Activated CD4-positive, alpha-beta memory T cell treated with anti-CD3 and anti-CD28 coated beads, Interleukin-2, amount 10 ng/mL, durations not matched to agents 7 days and 5 days (primary cell): Measurements from ENCODE around the gene CERK. TPM values are rescaled to one million over a fixed set of nuclear protein-coding genes. Genes with fewer than 3 reads are reported as not detected.

ENCODE experiments used
- CTCF ChIA-PET: fragments of 350-600 bp; sonication (Branson Sonifier 250); formaldehyde crosslinking; loops from one replicate; lab custom pipeline; 2021; ENCODE audit warnings: antibody characterized with exemption, inconsistent platforms; lab: Charles Lee
- POLR2A ChIA-PET: fragments of 350-600 bp; sonication (Branson Sonifier 250); formaldehyde crosslinking; loops from one replicate; lab custom pipeline; 2021; ENCODE audit warnings: antibody characterized with exemption; lab: Charles Lee
- DNase-seq: peaks from one replicate; pipeline ENCODE4 v3.0.0-alpha.2; 2020
- H3K27ac Mint-ChIP-seq: one replicate; pipeline ENCODE4 v1.8.0; 2021; ENCODE audit warnings: mild to moderate bottlenecking, mixed read lengths
- H3K27me3 Mint-ChIP-seq: one replicate; pipeline ENCODE4 v1.8.0; 2021; ENCODE audit warnings: mixed read lengths
- H3K36me3 Mint-ChIP-seq: one replicate; pipeline ENCODE4 v1.8.0; 2021; ENCODE audit warnings: low read depth, mixed read lengths
- H3K4me1 Mint-ChIP-seq: one replicate; pipeline ENCODE4 v1.8.0; 2021; ENCODE audit warnings: mixed read lengths
- H3K4me3 Mint-ChIP-seq: one replicate; pipeline ENCODE4 v1.8.0; 2021; ENCODE audit warnings: mild to moderate bottlenecking, mixed read lengths
- H3K9me3 Mint-ChIP-seq: one replicate; pipeline ENCODE4 v1.8.0; 2021; ENCODE audit warnings: mixed read lengths
- total RNA-seq, 2 experiments: library from RNA; stranded (reverse); gene quantifications; one replicate each; pipeline ENCODE4 v1.2.3, GENCODE V29; 2021

CERK gene
- total RNA-seq, 2 experiments from 2014 or later: 68.7 to 73.4 TPM

DNA sequence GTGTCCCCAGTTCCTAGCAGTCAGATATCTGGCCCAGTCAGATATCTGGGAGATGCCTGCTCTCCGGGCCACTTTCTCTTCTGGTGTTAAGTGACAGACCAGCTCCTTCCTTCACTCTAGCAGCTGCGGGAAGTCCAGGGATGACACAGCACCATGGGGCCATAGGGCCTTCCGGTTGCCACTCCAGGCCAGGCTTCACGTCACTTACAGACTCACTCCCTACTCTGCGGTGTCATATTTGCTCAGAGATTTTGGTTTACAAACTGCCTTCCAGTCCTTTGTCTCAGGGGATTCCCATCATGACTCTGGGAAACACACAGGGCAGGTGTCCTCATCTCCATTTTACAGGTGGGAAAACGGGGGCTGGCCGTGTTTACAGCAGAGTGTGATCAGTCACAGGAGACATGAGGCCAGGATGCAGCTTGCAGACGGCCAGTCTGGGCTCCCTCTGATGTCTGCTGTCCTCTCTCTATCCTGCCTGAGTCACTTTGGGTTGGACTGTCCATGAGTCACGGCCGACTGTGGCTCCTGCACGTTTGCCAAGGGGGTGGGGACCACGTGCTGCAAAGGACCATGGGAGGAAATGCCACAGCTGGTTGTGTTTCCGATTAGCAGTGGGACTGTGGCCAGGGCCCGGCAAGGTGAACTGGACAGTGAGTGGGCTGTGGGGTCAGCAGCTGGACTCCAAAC, 16.2 kb upstream of the CERK start:
- ChIA-PET POLR2A (no interaction called here), CTCF (no interaction called here)
- Mint-ChIP-seq H3K36me3 (peaks cover 5% of the 10 kb centered on the region), H3K9me3 (peaks cover 5% of the 10 kb centered on the region), H3K4me3 (no peak overlapping the region), H3K27me3 (no peaks in the 10 kb centered on the region), H3K4me1 (peaks cover 30% of the 10 kb centered on the region), H3K27ac (peak overlapping the region; percentile 56)
- peak; percentile 50 for DNase-seq

DNA sequence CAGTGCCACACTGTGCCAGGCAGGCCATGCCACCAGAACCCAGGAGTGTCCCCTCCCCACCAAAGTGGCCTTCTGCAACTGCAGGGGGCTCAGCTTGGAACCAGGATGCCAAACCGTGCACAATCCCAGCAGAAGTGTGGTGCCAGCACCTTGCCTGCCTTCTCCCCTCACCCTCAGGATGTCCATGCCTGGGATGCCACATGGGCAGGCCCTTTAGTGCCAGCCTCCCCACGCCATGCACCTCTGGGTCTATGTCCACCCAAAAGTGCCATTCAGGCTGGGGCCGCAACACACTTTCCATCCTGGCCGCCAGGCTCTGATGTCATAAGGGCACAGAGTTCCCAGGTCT, 15.7 kb upstream of the CERK start:
- Mint-ChIP-seq H3K4me1 (peaks cover 32% of the 10 kb centered on the region), H3K27ac (no peak overlapping the region), H3K4me3 (no peak overlapping the region), H3K27me3 (no peaks in the 10 kb centered on the region), H3K36me3 (peaks cover 5% of the 10 kb centered on the region), H3K9me3 (peaks cover 5% of the 10 kb centered on the region)
- ChIA-PET CTCF (no interaction called here), POLR2A (no interaction called here)
- DNase-seq: no peak

DNA sequence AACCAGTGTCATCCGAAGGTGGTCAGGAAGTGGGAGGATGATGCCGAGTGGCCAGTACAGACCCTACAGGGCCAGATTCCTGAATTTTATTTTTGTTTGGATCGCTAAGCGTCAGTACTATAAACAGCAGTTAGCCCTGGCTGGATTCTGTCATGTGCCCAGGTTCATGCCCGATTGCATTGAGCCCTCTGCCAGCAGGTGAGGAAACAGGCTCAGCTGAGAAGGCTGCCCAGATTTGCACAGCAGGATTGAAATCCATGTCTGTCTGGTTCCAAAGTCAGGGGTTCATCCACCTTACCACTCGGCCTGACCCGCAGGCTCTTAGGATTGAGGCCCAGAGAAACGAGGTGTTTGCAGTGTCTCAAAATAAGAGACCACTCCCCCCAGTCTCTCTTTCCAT, 15.3 kb upstream of the CERK start:
- ChIA-PET POLR2A (no interaction called here), CTCF (no interaction called here)
- Mint-ChIP-seq H3K4me3 (no peak overlapping the region), H3K27ac (no peak overlapping the region), H3K9me3 (peaks cover 5% of the 10 kb centered on the region), H3K36me3 (peaks cover 5% of the 10 kb centered on the region), H3K27me3 (no peaks in the 10 kb centered on the region), H3K4me1 (peaks cover 31% of the 10 kb centered on the region)
- no peak for DNase-seq

DNA sequence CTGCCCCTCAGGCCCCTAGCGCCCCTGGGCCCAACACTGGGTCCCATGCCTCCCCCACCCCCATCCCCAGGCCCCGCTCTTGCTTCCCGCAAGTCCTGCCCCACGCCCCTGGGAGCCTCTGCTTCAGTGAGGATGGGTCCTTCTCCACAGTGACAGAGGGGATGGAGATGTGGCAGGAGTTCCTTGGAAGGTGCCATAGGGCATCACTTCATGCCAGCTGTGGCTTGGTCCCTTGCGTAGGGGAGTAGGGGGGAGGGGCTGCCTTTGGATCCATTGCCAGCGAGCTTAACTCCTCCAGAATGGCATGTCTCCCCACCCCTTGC, 14.9 kb upstream of the CERK start:
- H3K27me3 Mint-ChIP-seq: no peaks in the 10 kb centered on the region
- H3K27ac Mint-ChIP-seq: no peak overlapping the region
- peaks cover 31% of the 10 kb centered on the region for H3K4me1 Mint-ChIP-seq
- ChIA-PET POLR2A (no interaction called here), CTCF (interaction anchor here (0.6 kb wide), 1 partner anchor 20 kb away, joined by 5 read pairs; no protein-coding TSS in a partner anchor)
- no peak for DNase-seq
- H3K36me3 Mint-ChIP-seq: peaks cover 5% of the 10 kb centered on the region
- H3K4me3 Mint-ChIP-seq: no peak overlapping the region
- peaks cover 5% of the 10 kb centered on the region for H3K9me3 Mint-ChIP-seq

DNA sequence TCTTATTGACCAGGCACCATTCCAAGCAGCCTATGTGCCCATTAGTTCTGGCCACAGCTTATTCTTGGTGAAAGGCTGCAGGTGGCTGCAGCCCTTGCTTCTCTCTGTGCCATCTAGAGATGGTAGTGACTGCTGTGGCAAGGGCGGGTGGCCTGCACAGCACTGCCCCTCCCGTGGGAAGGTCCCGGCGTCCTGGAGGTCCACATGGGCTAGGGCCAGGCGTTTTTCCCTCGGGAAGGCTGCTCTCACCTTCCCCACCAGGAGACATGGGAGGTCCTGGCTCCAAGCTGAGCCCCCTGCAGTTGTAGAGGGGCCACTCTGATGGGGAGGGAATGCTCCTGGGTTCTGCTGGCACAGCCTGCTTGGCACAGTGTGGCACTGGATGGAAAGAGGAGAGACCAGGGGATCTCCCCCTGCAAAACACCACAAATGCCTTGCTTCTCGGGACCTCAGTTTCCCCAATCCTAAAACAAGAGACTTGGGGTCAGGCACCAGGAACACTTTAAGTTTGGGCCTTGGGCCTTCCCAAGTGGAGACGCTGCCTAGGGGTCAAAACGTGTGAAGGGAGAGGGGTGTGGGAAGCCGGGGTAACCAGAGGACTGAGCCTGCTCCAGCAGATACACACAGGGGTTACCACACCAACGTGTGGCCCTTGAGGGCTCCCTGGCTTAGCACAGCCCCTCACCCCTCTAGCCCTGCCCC, 14.4 kb upstream of the CERK start:
- Mint-ChIP-seq H3K27me3 (no peaks in the 10 kb centered on the region), H3K4me1 (peaks cover 31% of the 10 kb centered on the region), H3K9me3 (peaks cover 5% of the 10 kb centered on the region), H3K4me3 (no peak overlapping the region), H3K36me3 (peaks cover 5% of the 10 kb centered on the region), H3K27ac (no peak overlapping the region)
- DNase-seq: no peak
- CTCF ChIA-PET: interaction anchor here (0.6 kb wide), 1 partner anchor 20 kb away, joined by 5 read pairs; no protein-coding TSS in a partner anchor
- POLR2A ChIA-PET: interaction anchor here (4.1 to 5.5 kb wide), 2 partner anchors 10 to 17 kb away, joined by 17 to 32 read pairs; partner anchors contain the start of gene TBC1D22A

GRCh38 chr22:46750863-46751443, 12.9 kb upstream of the CERK start:
- CTCF ChIA-PET: interaction anchor here (3.6 kb wide), 1 partner anchor 8 kb away, joined by 26 read pairs; no protein-coding TSS in a partner anchor
- POLR2A ChIA-PET: interaction anchor here (4.1 to 5.5 kb wide), 3 partner anchors 11 to 15 kb away, joined by 17 to 32 read pairs (median 21); partner anchors contain the start of gene TBC1D22A
- H3K9me3 Mint-ChIP-seq: no peaks in the 10 kb centered on the region
- no peak overlapping the region for H3K4me3 Mint-ChIP-seq
- no peaks in the 10 kb centered on the region for H3K36me3 Mint-ChIP-seq
- H3K27me3 Mint-ChIP-seq: no peaks in the 10 kb centered on the region
- no peak overlapping the region for H3K27ac Mint-ChIP-seq
- H3K4me1 Mint-ChIP-seq: peaks cover 27% of the 10 kb centered on the region
- DNase-seq: no peak

- H3K27ac Mint-ChIP-seq: peak overlapping the region; percentile 91
- no peaks in the 10 kb centered on the region for H3K9me3 Mint-ChIP-seq
- no peaks in the 10 kb centered on the region for H3K36me3 Mint-ChIP-seq
- ChIA-PET CTCF (interaction anchor here (1.2 to 3.6 kb wide), 2 partner anchors 8 to 12 kb away, joined by 4 to 26 read pairs; partner anchors contain the start of gene TBC1D22A), POLR2A (interaction anchor here (2.4 to 5.5 kb wide), 4 partner anchors 8 to 15 kb away, joined by 16 to 32 read pairs (median 19); partner anchors contain the start of gene TBC1D22A)
- H3K27me3 Mint-ChIP-seq: no peaks in the 10 kb centered on the region
- H3K4me1 Mint-ChIP-seq: peaks cover 27% of the 10 kb centered on the region
- no peak overlapping the region for H3K4me3 Mint-ChIP-seq
- DNase-seq: no peak
Observed at GRCh38 chr22:46750530-46750800, 12.4 kb upstream of the CERK start.

- peak overlapping the region; percentile 62 for H3K4me3 Mint-ChIP-seq
Observed at GRCh38 chr22:46749682-46750529, 11.9 kb upstream of the CERK start.

GRCh38 chr22:46748908-46749675, 11.0 kb upstream of the CERK start:
- ChIA-PET POLR2A (interaction anchor here (0.7 to 5.5 kb wide), 10 partner anchors 8 to 43 kb away, joined by 3 to 32 read pairs (median 7); partner anchors contain the start of gene TBC1D22A), CTCF (interaction anchor here (0.7 to 3.6 kb wide), 8 partner anchors 9 to 186 kb away, joined by 3 to 26 read pairs (median 6); partner anchors contain the start of gene TBC1D22A)
- Mint-ChIP-seq H3K9me3 (no peaks in the 10 kb centered on the region), H3K4me3 (peak overlapping the region; percentile 62), H3K4me1 (peaks cover 22% of the 10 kb centered on the region), H3K36me3 (no peaks in the 10 kb centered on the region), H3K27me3 (no peaks in the 10 kb centered on the region), H3K27ac (peak overlapping the region; percentile 91)
- DNase-seq: peak; percentile 68

More at GRCh38 chr22:46749682-46750529, 11.9 kb upstream of the CERK start:
- Mint-ChIP-seq H3K9me3 (no peaks in the 10 kb centered on the region), H3K27ac (peak overlapping the region; percentile 91), H3K4me1 (peaks cover 27% of the 10 kb centered on the region), H3K36me3 (no peaks in the 10 kb centered on the region), H3K27me3 (no peaks in the 10 kb centered on the region)
- CTCF ChIA-PET: interaction anchor here (0.8 to 3.6 kb wide), 7 partner anchors 9 to 187 kb away, joined by 3 to 26 read pairs (median 7); partner anchors contain the start of gene TBC1D22A
- no peak for DNase-seq
- POLR2A ChIA-PET: interaction anchor here (0.8 to 5.5 kb wide), 9 partner anchors 9 to 42 kb away, joined by 3 to 32 read pairs (median 8); partner anchors contain the start of gene TBC1D22A

DNA sequence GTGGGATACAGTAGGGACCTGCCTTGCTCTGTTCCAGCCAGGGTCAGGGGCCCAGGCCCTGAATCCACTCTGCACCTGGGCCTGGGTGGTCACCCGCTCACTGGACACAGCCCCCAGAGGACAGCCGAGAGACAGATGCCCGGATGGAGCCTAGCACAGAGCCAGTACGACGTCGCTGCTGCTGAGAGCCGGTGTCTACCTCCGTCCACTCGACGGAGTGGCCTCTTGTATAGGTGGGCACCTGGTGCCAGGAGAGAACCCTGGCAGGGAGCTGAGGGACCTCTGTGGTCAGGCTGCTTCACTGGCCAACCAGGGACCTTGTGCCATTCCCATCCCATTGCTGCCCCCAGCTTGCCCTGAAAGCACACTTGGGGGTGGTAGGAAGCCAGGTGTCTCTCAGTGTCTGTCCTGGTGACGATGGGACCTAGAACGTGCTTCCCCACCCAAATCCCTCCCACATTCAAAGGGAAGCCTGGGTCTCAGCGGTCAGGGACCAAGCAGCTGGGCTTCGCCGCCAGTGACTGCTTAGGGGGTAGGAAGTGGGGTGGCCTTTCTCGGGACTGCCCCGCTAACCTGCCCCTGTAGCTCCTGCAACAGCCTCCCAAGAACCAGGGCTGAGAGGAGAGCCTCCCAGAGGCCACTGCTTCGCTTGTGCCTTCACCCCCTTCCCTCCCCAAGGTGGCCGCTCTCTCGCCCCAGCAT, 10.3 kb upstream of the CERK start:
- CTCF ChIA-PET: interaction anchor here (1.8 to 3.6 kb wide), 5 partner anchors 9 to 185 kb away, joined by 4 to 26 read pairs (median 8); no protein-coding TSS in a partner anchor
- Mint-ChIP-seq H3K4me1 (peaks cover 21% of the 10 kb centered on the region), H3K36me3 (no peaks in the 10 kb centered on the region), H3K27ac (peak overlapping the region; percentile 91), H3K9me3 (no peaks in the 10 kb centered on the region), H3K4me3 (peak overlapping the region; percentile 62), H3K27me3 (no peaks in the 10 kb centered on the region)
- no peak for DNase-seq
- POLR2A ChIA-PET: interaction anchor here (0.7 to 5.5 kb wide), 8 partner anchors 9 to 43 kb away, joined by 3 to 32 read pairs (median 12); partner anchors contain the start of gene TBC1D22A

GRCh38 chr22:46747646-46748045, 9.6 kb upstream of the CERK start:
- ChIA-PET CTCF (interaction anchor here (1.9 to 3.6 kb wide), 3 partner anchors 9 to 56 kb away, joined by 7 to 26 read pairs (median 8); no protein-coding TSS in a partner anchor), POLR2A (interaction anchor here (2.6 to 5.5 kb wide), 3 partner anchors 9 to 27 kb away, joined by 8 to 32 read pairs (median 21); partner anchors contain the start of gene TBC1D22A)
- peaks cover 5% of the 10 kb centered on the region for H3K36me3 Mint-ChIP-seq
- peaks cover 6% of the 10 kb centered on the region for H3K9me3 Mint-ChIP-seq
- H3K27me3 Mint-ChIP-seq: no peaks in the 10 kb centered on the region
- H3K4me1 Mint-ChIP-seq: peaks cover 21% of the 10 kb centered on the region
- DNase-seq: no peak
- no peak overlapping the region for H3K27ac Mint-ChIP-seq
- no peak overlapping the region for H3K4me3 Mint-ChIP-seq
